HEK293 (cell line): ENCODE results near the gene LCA5L.

Experiments used
- CTCF ChIA-PET: fragments of 350-600 bp; formaldehyde crosslinking; extraction: SDS; loops from one replicate; lab custom pipeline; 2021; ENCODE audit warnings: antibody characterized with exemption; lab: Yijun Ruan, JAX
- POLR2A ChIA-PET: fragments of 300-600 bp; formaldehyde crosslinking; extraction: SDS; loops from one replicate; lab custom pipeline; 2020; ENCODE audit warnings: antibody characterized with exemption, inconsistent platforms; lab: Yijun Ruan, JAX
- H3K27ac ChIP-seq: fragments of 200-500 bp; sonication (Bioruptor generic); 2 replicates; pipeline ENCODE4 v1.5.1; 2014; ENCODE audit warnings: low read depth, low read length, control low read depth, inconsistent platforms; ENCODE audit errors: extremely low read depth
- H3K36me3 ChIP-seq, 2 experiments: fragments of 200-500 bp in 1 of 2; sonication (Bioruptor generic) in 1 of 2; 1 replicate in 1 of 2; 2 replicates in 1 of 2; pipeline ENCODE4 v1.5.1; 2014 to 2017; ENCODE audit warnings: inconsistent platforms in 2 of 2, low read length in 2 of 2; ENCODE audit not compliant: control insufficient read depth in 2 of 2, insufficient read depth in 1 of 2
- H3K4me1 ChIP-seq: fragments of 200-500 bp; sonication (Bioruptor generic); 2 replicates; pipeline ENCODE4 v1.5.1; 2014; ENCODE audit warnings: mild to moderate bottlenecking, low read length, inconsistent platforms; ENCODE audit not compliant: control insufficient read depth, insufficient read depth
- H3K4me3 ChIP-seq: 2 replicates; pipeline ENCODE4 v1.5.1; 2011; ENCODE audit warnings: low read depth, mild to moderate bottlenecking, control low read depth, low read length, moderate library complexity
- H3K9me3 ChIP-seq: fragments of 200-500 bp; sonication (Bioruptor generic); 2 replicates; pipeline ENCODE4 v1.5.1; 2014; ENCODE audit warnings: low read depth, low read length, inconsistent platforms; ENCODE audit not compliant: control insufficient read depth, insufficient read depth
- GLI2 ChIP-seq: fragments of 450-650 bp; formaldehyde crosslinking; IDR thresholded peaks from 2 replicates; pipeline ENCODE4; 2017; ENCODE audit warnings: missing biosample characterization, missing genetic modification characterization, low read depth, borderline replicate concordance
- GLI4 ChIP-seq: fragments of 450-650 bp; formaldehyde crosslinking; IDR thresholded peaks from 2 replicates; pipeline ENCODE4 v1.5.1; 2016; ENCODE audit warnings: missing biosample characterization, missing genetic modification characterization
- KLF1 ChIP-seq: fragments of 450-650 bp; formaldehyde crosslinking; IDR thresholded peaks from 2 replicates; pipeline ENCODE4 v1.5.1; 2016; ENCODE audit warnings: missing biosample characterization, missing genetic modification characterization
- SP3 ChIP-seq: fragments of 450-650 bp; formaldehyde crosslinking; IDR thresholded peaks from 2 replicates; pipeline ENCODE4 v1.5.1; 2016; ENCODE audit warnings: missing biosample characterization, missing genetic modification characterization
- ZBTB17 ChIP-seq: fragments of 450-650 bp; formaldehyde crosslinking; IDR thresholded peaks from 2 replicates; pipeline ENCODE4 v1.5.1; 2016; ENCODE audit warnings: missing biosample characterization, missing genetic modification characterization
- ZBTB8A ChIP-seq: fragments of 450-650 bp; formaldehyde crosslinking; IDR thresholded peaks from 2 replicates; pipeline ENCODE4 v1.5.1; 2016; ENCODE audit warnings: missing biosample characterization, missing genetic modification characterization
- ZFP3 ChIP-seq: fragments of 450-650 bp; formaldehyde crosslinking; IDR thresholded peaks from 2 replicates; pipeline ENCODE4 v1.5.1; 2016; ENCODE audit warnings: low read depth, missing biosample characterization, missing genetic modification characterization
- ZFP69B ChIP-seq: fragments of 450-650 bp; formaldehyde crosslinking; IDR thresholded peaks from 2 replicates; pipeline ENCODE4 v1.5.1; 2016; ENCODE audit warnings: missing biosample characterization, missing genetic modification characterization
- ZNF184 ChIP-seq: fragments of 450-650 bp; IDR thresholded peaks from 2 replicates; pipeline ENCODE4 v1.5.1; 2018; ENCODE audit warnings: missing biosample characterization, mild to moderate bottlenecking, missing genetic modification characterization
- ZNF211 ChIP-seq: fragments of 450-650 bp; formaldehyde crosslinking; IDR thresholded peaks from 2 replicates; pipeline ENCODE4 v1.5.1; 2016; ENCODE audit warnings: low read depth, missing biosample characterization, missing genetic modification characterization
- ZNF221 ChIP-seq: fragments of 450-650 bp; formaldehyde crosslinking; IDR thresholded peaks from 2 replicates; pipeline ENCODE4 v1.5.1; 2017; ENCODE audit warnings: missing biosample characterization, missing genetic modification characterization, borderline replicate concordance
- ZNF266 ChIP-seq: fragments of 450-650 bp; formaldehyde crosslinking; IDR thresholded peaks from 2 replicates; pipeline ENCODE4 v1.5.1; 2016; ENCODE audit warnings: missing biosample characterization, missing genetic modification characterization, low read depth
- ZNF341 ChIP-seq: fragments of 450-650 bp; formaldehyde crosslinking; IDR thresholded peaks from 2 replicates; pipeline ENCODE4; 2016; ENCODE audit warnings: low read depth, missing biosample characterization, missing genetic modification characterization
- ZNF423 ChIP-seq: fragments of 450-650 bp; formaldehyde crosslinking; IDR thresholded peaks from 2 replicates; pipeline ENCODE4 v1.5.1; 2016; ENCODE audit warnings: missing biosample characterization, missing genetic modification characterization
- ZNF426 ChIP-seq: fragments of 450-650 bp; formaldehyde crosslinking; IDR thresholded peaks from 2 replicates; pipeline ENCODE4 v1.5.1; 2017; ENCODE audit warnings: missing biosample characterization, missing genetic modification characterization, mild to moderate bottlenecking, inconsistent platforms, moderate library complexity
- ZNF433 ChIP-seq: fragments of 450-650 bp; formaldehyde crosslinking; IDR thresholded peaks from 2 replicates; pipeline ENCODE4 v1.5.1; 2016; ENCODE audit warnings: missing biosample characterization, missing genetic modification characterization, low read depth
- ZNF48 ChIP-seq: fragments of 450-650 bp; formaldehyde crosslinking; IDR thresholded peaks from 2 replicates; pipeline ENCODE4 v1.5.1; 2016; ENCODE audit warnings: missing biosample characterization, missing genetic modification characterization
- ZNF521 ChIP-seq: fragments of 450-650 bp; formaldehyde crosslinking; IDR thresholded peaks from 2 replicates; pipeline ENCODE4 v1.5.1; 2017; ENCODE audit warnings: missing biosample characterization, mild to moderate bottlenecking, missing genetic modification characterization
- ZNF560 ChIP-seq: fragments of 450-650 bp; formaldehyde crosslinking; IDR thresholded peaks from 2 replicates; pipeline ENCODE4 v1.5.1; 2017; ENCODE audit warnings: missing biosample characterization, missing genetic modification characterization, borderline replicate concordance
- ZNF610 ChIP-seq: fragments of 450-650 bp; formaldehyde crosslinking; IDR thresholded peaks from 2 replicates; pipeline ENCODE4 v1.5.1; 2016; ENCODE audit warnings: missing biosample characterization, missing genetic modification characterization, borderline replicate concordance
- ZNF626 ChIP-seq: fragments of 450-650 bp; sonication (Bioruptor Pico); formaldehyde crosslinking; IDR thresholded peaks from 2 replicates; pipeline ENCODE4 v1.5.1; 2018; ENCODE audit warnings: missing biosample characterization, missing genetic modification characterization, inconsistent platforms
- ZNF776 ChIP-seq: fragments of 450-650 bp; formaldehyde crosslinking; IDR thresholded peaks from 2 replicates; pipeline ENCODE4 v1.5.0; 2017; ENCODE audit warnings: missing biosample characterization, missing genetic modification characterization, borderline replicate concordance
- TF ChIP-seq, protein P1 (sequence below): fragments of 450-650 bp; formaldehyde crosslinking; IDR thresholded peaks from 2 replicates; pipeline ENCODE4 v1.5.1; 2016; ENCODE audit warnings: missing biosample characterization, missing genetic modification characterization
- TF ChIP-seq, protein P2 (sequence below): fragments of 450-650 bp; formaldehyde crosslinking; IDR thresholded peaks from 2 replicates; pipeline ENCODE4 v1.5.1; 2016; ENCODE audit warnings: missing biosample characterization, missing genetic modification characterization
- TF ChIP-seq, protein P3 (sequence below): fragments of 450-650 bp; formaldehyde crosslinking; IDR thresholded peaks from 2 replicates; pipeline ENCODE4 v1.5.0; 2017; ENCODE audit warnings: missing biosample characterization, missing genetic modification characterization, borderline replicate concordance
- TF ChIP-seq, protein P4 (sequence below): fragments of 450-650 bp; formaldehyde crosslinking; IDR thresholded peaks from 2 replicates; pipeline ENCODE4 v1.5.1; 2016; ENCODE audit warnings: missing biosample characterization, missing genetic modification characterization
- TF ChIP-seq, protein P5 (sequence below): fragments of 450-650 bp; formaldehyde crosslinking; IDR thresholded peaks from 2 replicates; pipeline ENCODE4 v1.5.1; 2016; ENCODE audit warnings: missing biosample characterization, missing genetic modification characterization, borderline replicate concordance

Gene LCA5L

DNA sequence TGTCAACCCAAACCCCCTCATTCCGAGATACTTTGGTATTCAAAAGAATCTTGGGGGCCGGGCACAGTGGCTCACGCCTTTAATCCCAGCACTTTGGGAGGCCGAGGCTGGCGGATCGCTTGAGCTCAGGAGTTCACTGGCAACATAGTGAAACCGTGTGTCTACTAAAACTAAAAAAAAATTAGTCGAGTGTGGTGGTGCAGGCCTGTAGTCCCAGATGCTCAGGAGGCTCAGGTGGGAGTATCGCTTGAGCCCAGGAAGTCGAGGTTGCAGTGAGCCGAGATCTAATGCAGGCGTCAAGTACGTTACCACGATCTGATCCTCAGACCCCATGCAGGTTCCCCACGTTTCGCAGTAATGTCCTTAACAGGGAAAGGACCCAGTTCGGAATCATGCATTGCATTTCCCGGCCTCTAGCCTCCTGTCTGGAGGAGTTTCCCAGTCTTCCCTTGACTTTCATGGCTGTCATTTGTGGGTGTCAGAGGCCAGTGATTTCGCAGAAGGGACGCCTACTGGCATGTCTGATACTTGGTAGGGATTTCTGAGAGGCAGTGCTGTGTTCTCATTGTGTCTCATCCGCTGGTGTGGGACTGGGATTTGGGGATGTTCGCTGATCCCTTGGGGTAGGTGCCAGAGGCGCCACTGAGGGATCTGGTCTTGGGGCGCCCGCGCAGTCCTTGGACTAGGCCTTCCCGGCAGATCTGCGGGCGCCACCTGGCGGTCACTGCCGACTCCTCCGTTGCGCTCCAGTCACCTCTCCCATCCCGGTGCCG is 57.4 kb downstream of the LCA5L start:
- peak overlapping the region; percentile 65 for H3K27ac ChIP-seq
- H3K4me1 ChIP-seq = peaks cover 14% of the 10 kb centered on the region
- POLR2A ChIA-PET = interaction anchor here (0.7 to 3.2 kb wide), 17 partner anchors 31 to 204 kb away, joined by 3 to 33 read pairs (median 4); partner anchors contain the start of genes BRWD1, HMGN1, LCA5L and PSMG1
- CTCF ChIA-PET = interaction anchor here (0.6 to 1.7 kb wide), 23 partner anchors 8 to 207 kb away, joined by 3 to 16 read pairs (median 4); partner anchors contain the start of gene HMGN1
- H3K4me3 ChIP-seq = peak overlapping the region; percentile 30
- no peaks in the 10 kb centered on the region for H3K9me3 ChIP-seq
- H3K36me3 ChIP-seq = peaks cover under 1 to 28% of the 10 kb centered on the region in 2 experiments; a peak in 2 of 3 replicates
- TF ChIP-seq ZBTB17 (tag by site-specific recombination) (peak; percentile 95), ZFP3 (tag by site-specific recombination) (no peak), ZNF341 (no peak; the same call in none of the 2 replicates), GLI2 (no peak), ZNF266 (tag by site-specific recombination) (no peak), ZNF521 (no peak), KLF1 (tag by site-specific recombination) (0 out of 2 replicates have a peak, but pooled peaks have one; percentile 18), ZFP69B (tag by site-specific recombination) (peak; percentile 46; the same call in 1 of the 2 replicates), ZNF48 (tag by site-specific recombination) (no peak), ZNF426 (tag by site-specific recombination) (no peak), ZNF560 (tag by site-specific recombination) (no peak), ZNF626 (tag by site-specific recombination) (no peak), ZNF211 (tag by site-specific recombination) (no peak), ZNF423 (peak; percentile 71; the same call in 1 of the 2 replicates), ZNF221 (no peak), ZNF184 (tag by site-specific recombination) (no peak), ZNF433 (tag by site-specific recombination) (no peak), ZNF610 (tag by site-specific recombination) (no peak), ZBTB8A (tag by site-specific recombination) (peak; percentile 77), GLI4 (tag by site-specific recombination) (no peak), ZNF776 (tag by site-specific recombination) (no peak), SP3 (tag by site-specific recombination) (peak; percentile 25; the same call in 1 of the 2 replicates)
- TF ChIP-seq, protein P1, sequence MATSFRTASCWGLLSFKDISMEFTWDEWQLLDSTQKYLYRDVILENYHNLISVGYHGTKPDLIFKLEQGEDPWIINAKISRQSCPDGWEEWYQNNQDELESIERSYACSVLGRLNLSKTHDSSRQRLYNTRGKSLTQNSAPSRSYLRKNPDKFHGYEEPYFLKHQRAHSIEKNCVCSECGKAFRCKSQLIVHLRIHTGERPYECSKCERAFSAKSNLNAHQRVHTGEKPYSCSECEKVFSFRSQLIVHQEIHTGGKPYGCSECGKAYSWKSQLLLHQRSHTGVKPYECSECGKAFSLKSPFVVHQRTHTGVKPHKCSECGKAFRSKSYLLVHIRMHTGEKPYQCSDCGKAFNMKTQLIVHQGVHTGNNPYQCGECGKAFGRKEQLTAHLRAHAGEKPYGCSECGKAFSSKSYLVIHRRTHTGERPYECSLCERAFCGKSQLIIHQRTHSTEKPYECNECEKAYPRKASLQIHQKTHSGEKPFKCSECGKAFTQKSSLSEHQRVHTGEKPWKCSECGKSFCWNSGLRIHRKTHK = no peak
- TF ChIP-seq, protein P2, sequence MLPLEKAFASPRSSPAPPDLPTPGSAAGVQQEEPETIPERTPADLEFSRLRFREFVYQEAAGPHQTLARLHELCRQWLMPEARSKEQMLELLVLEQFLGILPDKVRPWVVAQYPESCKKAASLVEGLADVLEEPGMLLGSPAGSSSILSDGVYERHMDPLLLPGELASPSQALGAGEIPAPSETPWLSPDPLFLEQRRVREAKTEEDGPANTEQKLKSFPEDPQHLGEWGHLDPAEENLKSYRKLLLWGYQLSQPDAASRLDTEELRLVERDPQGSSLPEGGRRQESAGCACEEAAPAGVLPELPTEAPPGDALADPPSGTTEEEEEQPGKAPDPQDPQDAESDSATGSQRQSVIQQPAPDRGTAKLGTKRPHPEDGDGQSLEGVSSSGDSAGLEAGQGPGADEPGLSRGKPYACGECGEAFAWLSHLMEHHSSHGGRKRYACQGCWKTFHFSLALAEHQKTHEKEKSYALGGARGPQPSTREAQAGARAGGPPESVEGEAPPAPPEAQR (tag by site-specific recombination) = no peak
- TF ChIP-seq, protein P3, sequence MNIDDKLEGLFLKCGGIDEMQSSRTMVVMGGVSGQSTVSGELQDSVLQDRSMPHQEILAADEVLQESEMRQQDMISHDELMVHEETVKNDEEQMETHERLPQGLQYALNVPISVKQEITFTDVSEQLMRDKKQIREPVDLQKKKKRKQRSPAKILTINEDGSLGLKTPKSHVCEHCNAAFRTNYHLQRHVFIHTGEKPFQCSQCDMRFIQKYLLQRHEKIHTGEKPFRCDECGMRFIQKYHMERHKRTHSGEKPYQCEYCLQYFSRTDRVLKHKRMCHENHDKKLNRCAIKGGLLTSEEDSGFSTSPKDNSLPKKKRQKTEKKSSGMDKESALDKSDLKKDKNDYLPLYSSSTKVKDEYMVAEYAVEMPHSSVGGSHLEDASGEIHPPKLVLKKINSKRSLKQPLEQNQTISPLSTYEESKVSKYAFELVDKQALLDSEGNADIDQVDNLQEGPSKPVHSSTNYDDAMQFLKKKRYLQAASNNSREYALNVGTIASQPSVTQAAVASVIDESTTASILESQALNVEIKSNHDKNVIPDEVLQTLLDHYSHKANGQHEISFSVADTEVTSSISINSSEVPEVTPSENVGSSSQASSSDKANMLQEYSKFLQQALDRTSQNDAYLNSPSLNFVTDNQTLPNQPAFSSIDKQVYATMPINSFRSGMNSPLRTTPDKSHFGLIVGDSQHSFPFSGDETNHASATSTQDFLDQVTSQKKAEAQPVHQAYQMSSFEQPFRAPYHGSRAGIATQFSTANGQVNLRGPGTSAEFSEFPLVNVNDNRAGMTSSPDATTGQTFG (tag by site-specific recombination) = no peak
- TF ChIP-seq, protein P4, sequence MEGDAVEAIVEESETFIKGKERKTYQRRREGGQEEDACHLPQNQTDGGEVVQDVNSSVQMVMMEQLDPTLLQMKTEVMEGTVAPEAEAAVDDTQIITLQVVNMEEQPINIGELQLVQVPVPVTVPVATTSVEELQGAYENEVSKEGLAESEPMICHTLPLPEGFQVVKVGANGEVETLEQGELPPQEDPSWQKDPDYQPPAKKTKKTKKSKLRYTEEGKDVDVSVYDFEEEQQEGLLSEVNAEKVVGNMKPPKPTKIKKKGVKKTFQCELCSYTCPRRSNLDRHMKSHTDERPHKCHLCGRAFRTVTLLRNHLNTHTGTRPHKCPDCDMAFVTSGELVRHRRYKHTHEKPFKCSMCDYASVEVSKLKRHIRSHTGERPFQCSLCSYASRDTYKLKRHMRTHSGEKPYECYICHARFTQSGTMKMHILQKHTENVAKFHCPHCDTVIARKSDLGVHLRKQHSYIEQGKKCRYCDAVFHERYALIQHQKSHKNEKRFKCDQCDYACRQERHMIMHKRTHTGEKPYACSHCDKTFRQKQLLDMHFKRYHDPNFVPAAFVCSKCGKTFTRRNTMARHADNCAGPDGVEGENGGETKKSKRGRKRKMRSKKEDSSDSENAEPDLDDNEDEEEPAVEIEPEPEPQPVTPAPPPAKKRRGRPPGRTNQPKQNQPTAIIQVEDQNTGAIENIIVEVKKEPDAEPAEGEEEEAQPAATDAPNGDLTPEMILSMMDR (tag by site-specific recombination) = peak; percentile 98
- TF ChIP-seq, protein P5, sequence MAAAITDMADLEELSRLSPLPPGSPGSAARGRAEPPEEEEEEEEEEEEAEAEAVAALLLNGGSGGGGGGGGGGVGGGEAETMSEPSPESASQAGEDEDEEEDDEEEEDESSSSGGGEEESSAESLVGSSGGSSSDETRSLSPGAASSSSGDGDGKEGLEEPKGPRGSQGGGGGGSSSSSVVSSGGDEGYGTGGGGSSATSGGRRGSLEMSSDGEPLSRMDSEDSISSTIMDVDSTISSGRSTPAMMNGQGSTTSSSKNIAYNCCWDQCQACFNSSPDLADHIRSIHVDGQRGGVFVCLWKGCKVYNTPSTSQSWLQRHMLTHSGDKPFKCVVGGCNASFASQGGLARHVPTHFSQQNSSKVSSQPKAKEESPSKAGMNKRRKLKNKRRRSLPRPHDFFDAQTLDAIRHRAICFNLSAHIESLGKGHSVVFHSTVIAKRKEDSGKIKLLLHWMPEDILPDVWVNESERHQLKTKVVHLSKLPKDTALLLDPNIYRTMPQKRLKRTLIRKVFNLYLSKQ (tag by site-specific recombination) = no peak
